GM10847 (cell line): ENCODE results near the gene NUDT12.

Source experiments
- POLR2A ChIP-seq: IDR thresholded peaks from 2 replicates; pipeline ENCODE4 v1.6.1; 2011; ENCODE audit not compliant: insufficient read length; ENCODE audit errors: extremely low read depth

The NUDT12 gene

GRCh38 chr5:103513701-103514100, 48.9 kb downstream of the NUDT12 start:
- TF ChIP-seq POLR2A = no peak

- no peak for TF ChIP-seq POLR2A
Measured at GRCh38 chr5:103512500-103512899, 50.1 kb downstream of the NUDT12 start.

GRCh38 chr5:103511554-103511885, 51.1 kb downstream of the NUDT12 start:
- no peak for TF ChIP-seq POLR2A

GRCh38 chr5:103510851-103511553, 51.6 kb downstream of the NUDT12 start:
- no peak for TF ChIP-seq POLR2A

- no peak for TF ChIP-seq POLR2A
Measured at GRCh38 chr5:103505581-103506305, 56.8 kb downstream of the NUDT12 start.

GRCh38 chr5:103503066-103503465, 59.5 kb downstream of the NUDT12 start:
- no peak for TF ChIP-seq POLR2A

- no peak for TF ChIP-seq POLR2A
Measured at GRCh38 chr5:103502662-103503061, 59.9 kb downstream of the NUDT12 start.
